Measurements from ENCODE around the gene TFF2. TPM values are rescaled to one million over a fixed set of nuclear protein-coding genes. Genes with fewer than 3 reads are reported as not detected.

The TFF2 gene
- total and polyA plus RNA-seq, 2 experiments from 2014 or later, result not detected

GRCh38 chr21:42387164-42387563, 36.4 kb upstream of the TFF2 start:
- no peak overlapping the region for H3K27ac ChIP-seq
- no peak for DNase-seq (ENCODE audit: low read depth in 1 of 2, low spot score in 1 of 2)
- no peaks in the 10 kb centered on the region for H3K36me3 ChIP-seq
- H3K4me3 ChIP-seq, result no peak overlapping the region
- no peak for TF ChIP-seq CTCF (IDR thresholded peaks at IDR 0.05; ENCODE audit: low read depth, low read length)
- peaks cover 3% of the 10 kb centered on the region for H3K4me1 ChIP-seq (ENCODE audit: low read depth)
- no peaks in the 10 kb centered on the region for H3K27me3 ChIP-seq
- H3K9me3 ChIP-seq (ENCODE audit: low read depth), result no peaks in the 10 kb centered on the region

- no peaks in the 10 kb centered on the region for H3K9me3 ChIP-seq (ENCODE audit: low read depth)
- H3K27me3 ChIP-seq, result no peaks in the 10 kb centered on the region
- no peak for TF ChIP-seq CTCF (IDR thresholded peaks at IDR 0.05; ENCODE audit: low read depth, low read length)
- H3K4me1 ChIP-seq (ENCODE audit: low read depth), result peaks cover 3% of the 10 kb centered on the region
- H3K27ac ChIP-seq, result no peak overlapping the region
- DNase-seq (ENCODE audit: low read depth in 1 of 2, low spot score in 1 of 2), result no peak
- H3K36me3 ChIP-seq, result no peaks in the 10 kb centered on the region
- no peak overlapping the region for H3K4me3 ChIP-seq
Measured at GRCh38 chr21:42386034-42386591, 35.3 kb upstream of the TFF2 start.

- TF ChIP-seq CTCF (IDR thresholded peaks at IDR 0.05; ENCODE audit: low read depth, low read length), result no peak
- Histone ChIP-seq H3K4me3 (no peak overlapping the region), H3K9me3 (ENCODE audit: low read depth) (no peaks in the 10 kb centered on the region), H3K4me1 (ENCODE audit: low read depth) (peaks cover 3% of the 10 kb centered on the region), H3K36me3 (no peaks in the 10 kb centered on the region), H3K27ac (no peak overlapping the region), H3K27me3 (no peaks in the 10 kb centered on the region)
- DNase-seq (ENCODE audit: low read depth in 1 of 2, low spot score in 1 of 2), result no peak
Measured at GRCh38 chr21:42385619-42386018, 34.8 kb upstream of the TFF2 start.

GRCh38 chr21:42384989-42385388, 34.2 kb upstream of the TFF2 start:
- DNase-seq (ENCODE audit: low read depth in 1 of 2, low spot score in 1 of 2), result no peak
- peaks cover 3% of the 10 kb centered on the region for H3K4me1 ChIP-seq (ENCODE audit: low read depth)
- TF ChIP-seq CTCF (IDR thresholded peaks at IDR 0.05; ENCODE audit: low read depth, low read length), result no peak
- H3K36me3 ChIP-seq, result no peaks in the 10 kb centered on the region
- H3K9me3 ChIP-seq (ENCODE audit: low read depth), result no peaks in the 10 kb centered on the region
- no peak overlapping the region for H3K27ac ChIP-seq
- no peaks in the 10 kb centered on the region for H3K27me3 ChIP-seq
- H3K4me3 ChIP-seq, result no peak overlapping the region

- Histone ChIP-seq H3K36me3 (no peaks in the 10 kb centered on the region), H3K27me3 (no peaks in the 10 kb centered on the region), H3K27ac (no peak overlapping the region), H3K4me3 (no peak overlapping the region), H3K4me1 (ENCODE audit: low read depth) (peaks cover 3% of the 10 kb centered on the region), H3K9me3 (ENCODE audit: low read depth) (no peaks in the 10 kb centered on the region)
- DNase-seq (ENCODE audit: low read depth in 1 of 2, low spot score in 1 of 2), result no peak
- TF ChIP-seq CTCF (IDR thresholded peaks at IDR 0.05; ENCODE audit: low read depth, low read length), result no peak
Measured at GRCh38 chr21:42384156-42384945, 33.6 kb upstream of the TFF2 start.
